Endothelial cell of umbilical vein (primary cell): ENCODE data around the gene EPX. TPM values are rescaled to one million over a fixed set of nuclear protein-coding genes. Genes with fewer than 3 reads are reported as not detected.

ENCODE experiments used
- BruUV-seq: library from RNA; stranded (reverse); fragments of 400-500 nt; replicated peaks from 2 replicates; lab custom pipeline; 2021; lab: Mats Ljungman, UMichigan
- CTCF ChIA-PET: fragments of 300-600, 350-600 bp; sonication (Branson Sonifier 250); formaldehyde crosslinking; loops from one replicate; lab custom pipeline; 2021; ENCODE audit warnings: antibody characterized with exemption, inconsistent platforms; lab: Charles Lee
- POLR2A ChIA-PET: fragments of 300-600, 350-600 bp; sonication (Branson Sonifier 250); formaldehyde crosslinking; loops from one replicate; lab custom pipeline; 2021; ENCODE audit warnings: antibody characterized with exemption, inconsistent platforms; lab: Charles Lee
- DNase-seq: peaks from one replicate; pipeline ENCODE4 v3.0.0-alpha.2; 2011; ENCODE audit warnings: low read depth, low spot score
- FAIRE-seq: peaks from 2 replicates; lab custom pipeline; 2011; peaks lifted over from hg19 to GRCh38; lab: Jason Lieb, UNC
- H2AFZ ChIP-seq: 2 replicates; pipeline ENCODE4 v1.6.0; 2012; ENCODE audit warnings: low read depth, low read length, control low read depth, inconsistent platforms
- H3K27ac ChIP-seq: 2 replicates; pipeline ENCODE4 v1.5.1; 2011; ENCODE audit warnings: low read depth, mild to moderate bottlenecking, control low read depth, low read length, moderate library complexity; ENCODE audit not compliant: insufficient read depth
- H3K27me3 ChIP-seq, 2 experiments: 2 replicates each; pipeline versions ENCODE4 v1.6.0 to v1.6.1; 2011; ENCODE audit warnings: low read length in 2 of 2, mixed read lengths in 1 of 2; ENCODE audit not compliant: control insufficient read depth in 2 of 2, insufficient read depth in 2 of 2
- H3K36me3 ChIP-seq, 2 experiments: 2 replicates in 1 of 2; 3 replicates in 1 of 2; pipeline ENCODE4 v1.5.1; 2011; ENCODE audit warnings: low read length in 2 of 2, mild to moderate bottlenecking in 1 of 2, moderate library complexity in 1 of 2; ENCODE audit not compliant: control insufficient read depth in 2 of 2, insufficient read depth in 2 of 2; ENCODE audit errors: extremely low read depth in 1 of 2
- H3K4me1 ChIP-seq: 3 replicates; pipeline ENCODE4 v1.5.1; 2011; ENCODE audit warnings: mild to moderate bottlenecking, low read length; ENCODE audit not compliant: control insufficient read depth, insufficient read depth; ENCODE audit errors: extremely low read depth
- H3K4me2 ChIP-seq: 2 replicates; pipeline ENCODE4 v1.6.1; 2011; ENCODE audit warnings: low read length, control low read depth, mixed read lengths; ENCODE audit not compliant: insufficient read depth
- H3K4me3 ChIP-seq, 3 experiments: fragments of 200-600 bp in 1 of 3; sonication (generic), shearing (Covaris generic) in 1 of 3; replicated peaks in 1 of 3; 2 replicates each; pipeline ENCODE4 v1.5.1; 2011 to 2016; ENCODE audit warnings: control low read depth in 3 of 3, low read length in 3 of 3, mild to moderate bottlenecking in 2 of 3, inconsistent platforms in 1 of 3, low read depth in 1 of 3, moderate library complexity in 1 of 3; ENCODE audit not compliant: insufficient read depth in 1 of 3
- H3K79me2 ChIP-seq: 2 replicates; pipeline ENCODE4 v1.6.0; 2012; ENCODE audit warnings: low read length, inconsistent platforms; ENCODE audit not compliant: control insufficient read depth, insufficient read depth
- H3K9ac ChIP-seq: replicated peaks from 2 replicates; pipeline ENCODE3; 2011; ENCODE audit warnings: low read length, control low read depth; ENCODE audit not compliant: insufficient read depth; ENCODE audit errors: extremely low read depth
- H3K9me1 ChIP-seq: replicated peaks from 3 replicates; pipeline ENCODE4 v1.6.0; 2011; ENCODE audit warnings: mild to moderate bottlenecking, low read length; ENCODE audit not compliant: control insufficient read depth, insufficient read depth; ENCODE audit errors: extremely low read depth
- H3K9me3 ChIP-seq: replicated peaks from 2 replicates; pipeline ENCODE4 v1.5.1; 2012; ENCODE audit warnings: low read length, inconsistent platforms; ENCODE audit not compliant: control insufficient read depth, insufficient read depth
- H4K20me1 ChIP-seq: replicated peaks from 2 replicates; pipeline ENCODE3; 2011; ENCODE audit warnings: mild to moderate bottlenecking, low read length; ENCODE audit not compliant: control insufficient read depth, insufficient read depth; ENCODE audit errors: extremely low read depth
- EZH2 ChIP-seq: IDR thresholded peaks from 2 replicates; pipeline ENCODE4 v1.6.1; 2012; ENCODE audit warnings: borderline replicate concordance, low read depth, mild to moderate bottlenecking, moderate library complexity, low read length, inconsistent platforms; ENCODE audit not compliant: severe bottlenecking
- FOS ChIP-seq: IDR thresholded peaks from 2 replicates; pipeline ENCODE4 v1.6.1; 2011; ENCODE audit warnings: mild to moderate bottlenecking, low read length, moderate library complexity, borderline replicate concordance; ENCODE audit not compliant: insufficient read depth
- GATA2 ChIP-seq: IDR thresholded peaks from 2 replicates; pipeline ENCODE4 v1.7.0; 2011; ENCODE audit warnings: low read depth, mild to moderate bottlenecking, moderate library complexity, mixed read lengths, low read length; ENCODE audit not compliant: insufficient read length, insufficient read depth
- MYC ChIP-seq: IDR thresholded peaks from one replicate; pipeline ENCODE4 v1.6.1; 2011; ENCODE audit warnings: mild to moderate bottlenecking, low read depth, low read length
- POLR2A ChIP-seq: IDR thresholded peaks from 2 replicates; pipeline ENCODE4 v1.6.1; 2012; ENCODE audit warnings: low read depth, mild to moderate bottlenecking, control low read depth, low read length
- POLR2AphosphoS5 ChIP-seq: IDR thresholded peaks from 2 replicates; pipeline ENCODE4 v1.6.1; 2012; ENCODE audit warnings: low read depth, mild to moderate bottlenecking, control low read depth, low read length, moderate library complexity; ENCODE audit not compliant: insufficient read depth
- dilution Hi-C: fragments of 300-500 bp; cut with MboI; formaldehyde crosslinking; loops from one replicate; pipeline ENCODE4 v1.15.0; 2019; ENCODE audit warnings: low sequenced_read_pairs; ENCODE audit not compliant: extremely low pct_ligation_motif_present
- intact Hi-C: fragments of 100-400 bp; cut with micrococcal nuclease; formaldehyde crosslinking; loops from one replicate; pipeline ENCODE4 v1.10.0; 2022
- polyA plus RNA-seq, 4 experiments: library from polyadenylated mRNA; depleted of rRNA in 3 of 4; stranded (reverse) in 3 of 4; unstranded in 1 of 4; fragments of >200 nt; gene quantifications; 2 replicates each; pipeline versions ENCODE4 v1.2.1 to v1.2.3, GENCODE V29; 2011 to 2012; ENCODE audit warnings: missing spikeins in 1 of 4
- total RNA-seq: library from RNA; stranded (reverse); gene quantifications from 2 replicates; pipeline ENCODE4 v1.2.3, GENCODE V29; 2021
- TF ChIP-seq, protein P1 (sequence below): IDR thresholded peaks from 2 replicates; pipeline ENCODE4 v1.6.1; 2011; ENCODE audit not compliant: insufficient read depth, insufficient read length
- TF ChIP-seq, protein P2 (sequence below), 2 donors: IDR thresholded peaks; 1 replicate in 1 of 2; 2 replicates in 1 of 2; pipeline ENCODE4 v1.5.1; 2011; ENCODE audit warnings: low read length in 2 of 2, mild to moderate bottlenecking in 2 of 2, moderate library complexity in 2 of 2, control low read depth in 1 of 2, inconsistent platforms in 1 of 2, low read depth in 1 of 2; ENCODE audit not compliant: insufficient read depth in 1 of 2; ENCODE audit errors: extremely low read depth in 1 of 2

The EPX gene
- total and polyA plus RNA-seq, 2 donors (not counting 3 experiments of a cell fraction or from before 2014, with no cell fraction given) = not detected

DNA sequence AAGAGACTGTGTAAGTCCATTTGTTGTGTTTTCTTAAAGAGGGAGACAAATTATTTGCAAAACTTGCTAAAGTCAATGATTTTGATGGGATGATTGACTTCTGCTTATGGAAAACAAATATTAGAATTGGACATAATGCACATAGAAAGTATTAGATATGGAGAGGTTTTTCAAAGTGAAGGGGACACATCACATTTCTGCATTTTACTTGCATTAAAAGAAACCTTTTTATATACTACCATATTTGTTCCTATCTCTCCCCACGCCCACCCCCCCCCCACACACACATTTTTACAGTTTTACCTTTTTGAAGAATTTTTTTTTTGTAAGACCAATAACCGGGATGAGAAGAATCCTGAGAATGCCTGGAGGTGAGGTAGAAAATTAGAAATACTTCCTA lies 34.3 kb upstream of the EPX start:
- H3K9me3 ChIP-seq = no peaks in the 10 kb centered on the region
- intact Hi-C loops = no loop called here
- no peak overlapping the region for H3K4me3 ChIP-seq
- no peak overlapping the region for H2AFZ ChIP-seq
- H4K20me1 ChIP-seq = no peaks in the 10 kb centered on the region
- no peak overlapping the region for H3K4me2 ChIP-seq
- CTCF ChIA-PET = no interaction called here
- POLR2A ChIA-PET = no interaction called here
- TF ChIP-seq GATA2 = no peak
- TF ChIP-seq, protein P1, sequence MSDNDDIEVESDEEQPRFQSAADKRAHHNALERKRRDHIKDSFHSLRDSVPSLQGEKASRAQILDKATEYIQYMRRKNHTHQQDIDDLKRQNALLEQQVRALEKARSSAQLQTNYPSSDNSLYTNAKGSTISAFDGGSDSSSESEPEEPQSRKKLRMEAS = no peak
- TF ChIP-seq MYC = no peak
- peaks cover 33 to 44% of the 10 kb centered on the region in 2 experiments for H3K27me3 ChIP-seq
- DNase-seq (no peak), FAIRE-seq (no peak)
- H3K27ac ChIP-seq = no peak overlapping the region
- no TSS peak for BruUV-seq
- no peak overlapping the region for H3K9ac ChIP-seq
- H3K79me2 ChIP-seq = no peaks in the 10 kb centered on the region
- no peaks in the 10 kb centered on the region for H3K9me1 ChIP-seq
- dilution Hi-C loops = no loop called here
- no peaks in the 10 kb centered on the region for H3K36me3 ChIP-seq
- peaks cover under 1% of the 10 kb centered on the region for H3K4me1 ChIP-seq

DNA sequence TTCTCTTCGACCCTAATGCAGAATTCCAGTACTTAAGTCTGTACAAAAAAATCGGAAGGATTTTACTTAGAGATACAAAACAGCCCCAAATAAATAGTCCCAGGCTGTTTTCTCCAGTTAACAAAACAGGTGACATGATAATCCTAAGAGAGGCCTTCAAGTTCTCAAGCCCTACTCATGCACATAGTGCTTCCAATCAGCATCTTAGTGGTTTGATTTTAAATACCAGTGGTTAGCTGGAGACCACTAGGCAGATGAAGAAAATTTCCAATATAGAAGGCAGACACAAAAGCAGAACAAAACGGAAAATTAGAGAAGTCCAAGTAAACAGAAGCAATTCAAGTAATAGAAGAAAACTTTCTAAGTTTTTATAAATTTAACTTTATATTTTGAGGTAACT lies 31.0 kb upstream of the EPX start:
- no TSS peak for BruUV-seq
- no peaks in the 10 kb centered on the region for H3K9me1 ChIP-seq
- intact Hi-C loops (no loop called here), dilution Hi-C loops (no loop called here)
- no peak overlapping the region for H3K4me3 ChIP-seq
- no peaks in the 10 kb centered on the region for H4K20me1 ChIP-seq
- TF ChIP-seq, protein P1 = no peak
- no peak for TF ChIP-seq POLR2A
- TF ChIP-seq GATA2 = no peak
- TF ChIP-seq FOS = no peak
- TF ChIP-seq EZH2 = no peak
- TF ChIP-seq, protein P2, sequence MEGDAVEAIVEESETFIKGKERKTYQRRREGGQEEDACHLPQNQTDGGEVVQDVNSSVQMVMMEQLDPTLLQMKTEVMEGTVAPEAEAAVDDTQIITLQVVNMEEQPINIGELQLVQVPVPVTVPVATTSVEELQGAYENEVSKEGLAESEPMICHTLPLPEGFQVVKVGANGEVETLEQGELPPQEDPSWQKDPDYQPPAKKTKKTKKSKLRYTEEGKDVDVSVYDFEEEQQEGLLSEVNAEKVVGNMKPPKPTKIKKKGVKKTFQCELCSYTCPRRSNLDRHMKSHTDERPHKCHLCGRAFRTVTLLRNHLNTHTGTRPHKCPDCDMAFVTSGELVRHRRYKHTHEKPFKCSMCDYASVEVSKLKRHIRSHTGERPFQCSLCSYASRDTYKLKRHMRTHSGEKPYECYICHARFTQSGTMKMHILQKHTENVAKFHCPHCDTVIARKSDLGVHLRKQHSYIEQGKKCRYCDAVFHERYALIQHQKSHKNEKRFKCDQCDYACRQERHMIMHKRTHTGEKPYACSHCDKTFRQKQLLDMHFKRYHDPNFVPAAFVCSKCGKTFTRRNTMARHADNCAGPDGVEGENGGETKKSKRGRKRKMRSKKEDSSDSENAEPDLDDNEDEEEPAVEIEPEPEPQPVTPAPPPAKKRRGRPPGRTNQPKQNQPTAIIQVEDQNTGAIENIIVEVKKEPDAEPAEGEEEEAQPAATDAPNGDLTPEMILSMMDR (IDR thresholded peaks at IDR 0.05; ENCODE audit: extremely low read depth in 1 of 2, insufficient read depth in 1 of 2, low read depth in 1 of 2, low read length in 2 of 2) = no peak
- TF ChIP-seq POLR2AphosphoS5 = no peak
- no peak overlapping the region for H2AFZ ChIP-seq
- no peaks in the 10 kb centered on the region for H3K4me1 ChIP-seq
- CTCF ChIA-PET = no interaction called here
- DNase-seq (no peak), FAIRE-seq (no peak)
- H3K79me2 ChIP-seq = no peaks in the 10 kb centered on the region
- H3K4me2 ChIP-seq = no peak overlapping the region
- H3K9me3 ChIP-seq = no peaks in the 10 kb centered on the region
- no peak overlapping the region for H3K9ac ChIP-seq
- H3K27ac ChIP-seq = no peak overlapping the region
- H3K36me3 ChIP-seq = no peaks in the 10 kb centered on the region
- POLR2A ChIA-PET = interaction anchor here (0.6 kb wide), 1 partner anchor 78 kb away, joined by 3 read pairs; no protein-coding TSS in a partner anchor
- H3K27me3 ChIP-seq = peaks cover 22 to 38% of the 10 kb centered on the region in 2 experiments
